Epithelial cell of proximal tubule (primary cell): ENCODE data around the gene SPATA6L. TPM values are rescaled to one million over a fixed set of nuclear protein-coding genes. Genes with fewer than 3 reads are reported as not detected.

Source experiments
- DNase-seq: peaks from one replicate; pipeline ENCODE4 v3.0.0-alpha.2; 2011; ENCODE audit warnings: low read depth
- H3K4me3 ChIP-seq: 2 replicates; pipeline ENCODE4 v1.5.1; 2011; ENCODE audit warnings: low read depth, mild to moderate bottlenecking, low read length
- total RNA-seq: library from RNA; depleted of rRNA; stranded (reverse); fragments of >200 nt; gene quantifications from 2 replicates; pipeline ENCODE4 v1.2.3, GENCODE V29; 2015
- TF ChIP-seq, protein P1 (sequence below): conservative IDR thresholded peaks from 2 replicates; pipeline ENCODE4 v1.5.1; 2012; ENCODE audit warnings: low read depth, mild to moderate bottlenecking, low read length

Gene SPATA6L
- total RNA-seq, 1 donor from 2014 or later: 0.92 TPM

DNA sequence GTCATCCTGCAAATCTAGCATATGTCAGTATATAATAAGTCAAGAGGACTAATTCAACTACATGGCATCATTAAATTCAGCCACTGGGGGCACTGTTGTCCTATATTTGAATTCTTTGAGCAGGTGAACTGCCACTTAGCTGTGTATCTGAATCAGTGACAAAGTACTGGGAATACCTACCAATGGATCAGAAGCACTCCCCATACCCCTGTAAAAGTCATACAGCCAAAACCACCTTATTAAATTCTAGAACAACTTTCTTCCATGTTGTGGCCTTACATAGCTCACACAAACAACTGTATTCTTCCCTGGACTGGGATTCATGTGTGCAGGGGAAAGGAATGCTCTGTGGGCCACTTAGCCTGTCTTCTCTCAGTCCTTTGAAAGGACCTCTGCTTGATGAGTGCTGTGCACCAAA, 61.6 kb downstream of the SPATA6L start:
- no peak overlapping the region for H3K4me3 ChIP-seq
- TF ChIP-seq, protein P1, sequence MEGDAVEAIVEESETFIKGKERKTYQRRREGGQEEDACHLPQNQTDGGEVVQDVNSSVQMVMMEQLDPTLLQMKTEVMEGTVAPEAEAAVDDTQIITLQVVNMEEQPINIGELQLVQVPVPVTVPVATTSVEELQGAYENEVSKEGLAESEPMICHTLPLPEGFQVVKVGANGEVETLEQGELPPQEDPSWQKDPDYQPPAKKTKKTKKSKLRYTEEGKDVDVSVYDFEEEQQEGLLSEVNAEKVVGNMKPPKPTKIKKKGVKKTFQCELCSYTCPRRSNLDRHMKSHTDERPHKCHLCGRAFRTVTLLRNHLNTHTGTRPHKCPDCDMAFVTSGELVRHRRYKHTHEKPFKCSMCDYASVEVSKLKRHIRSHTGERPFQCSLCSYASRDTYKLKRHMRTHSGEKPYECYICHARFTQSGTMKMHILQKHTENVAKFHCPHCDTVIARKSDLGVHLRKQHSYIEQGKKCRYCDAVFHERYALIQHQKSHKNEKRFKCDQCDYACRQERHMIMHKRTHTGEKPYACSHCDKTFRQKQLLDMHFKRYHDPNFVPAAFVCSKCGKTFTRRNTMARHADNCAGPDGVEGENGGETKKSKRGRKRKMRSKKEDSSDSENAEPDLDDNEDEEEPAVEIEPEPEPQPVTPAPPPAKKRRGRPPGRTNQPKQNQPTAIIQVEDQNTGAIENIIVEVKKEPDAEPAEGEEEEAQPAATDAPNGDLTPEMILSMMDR: peak; percentile 66
- DNase-seq: peak; percentile 22

DNA sequence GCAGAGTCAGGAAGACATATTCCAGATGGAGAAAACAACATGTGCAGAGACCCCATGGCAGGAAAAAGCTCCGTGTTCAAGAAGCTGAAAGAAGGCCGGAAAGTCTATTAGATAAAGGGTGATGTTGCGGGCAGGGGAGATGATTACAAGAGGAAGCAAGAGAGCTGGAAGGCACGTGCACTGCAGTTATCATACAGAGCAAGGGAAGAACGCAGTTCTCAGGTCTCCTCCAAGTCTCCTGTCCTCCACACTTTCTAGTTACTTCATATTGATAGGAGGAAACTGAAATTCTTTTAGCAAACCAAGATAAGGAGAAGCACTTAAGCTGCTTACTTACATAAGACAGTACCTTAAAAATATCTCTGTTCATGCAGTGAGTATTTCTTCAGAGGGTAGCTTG, 62.5 kb downstream of the SPATA6L start:
- TF ChIP-seq, protein P1: no peak
- DNase-seq: no peak
- H3K4me3 ChIP-seq: no peak overlapping the region

DNA sequence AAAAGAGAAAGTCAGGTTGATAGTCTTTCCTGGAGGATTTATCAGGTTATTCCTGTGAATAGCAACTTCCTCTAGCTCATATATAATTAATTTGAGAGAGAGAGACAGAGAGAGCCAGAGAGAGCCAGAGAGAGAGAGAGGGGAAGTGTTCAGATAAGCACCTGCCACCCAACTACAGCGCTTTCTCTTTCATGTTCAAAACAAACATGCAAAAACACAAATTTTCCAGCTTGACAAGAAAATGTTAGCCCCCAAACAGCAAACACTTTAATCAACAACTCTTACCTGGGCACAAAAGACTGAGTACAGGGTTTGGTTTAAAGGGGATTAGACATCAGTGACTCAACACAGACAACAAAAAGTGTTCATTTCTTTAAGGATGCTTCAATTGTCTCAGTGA, 65.9 kb downstream of the SPATA6L start:
- DNase-seq: no peak
- H3K4me3 ChIP-seq: no peak overlapping the region
- TF ChIP-seq, protein P1: no peak

DNA sequence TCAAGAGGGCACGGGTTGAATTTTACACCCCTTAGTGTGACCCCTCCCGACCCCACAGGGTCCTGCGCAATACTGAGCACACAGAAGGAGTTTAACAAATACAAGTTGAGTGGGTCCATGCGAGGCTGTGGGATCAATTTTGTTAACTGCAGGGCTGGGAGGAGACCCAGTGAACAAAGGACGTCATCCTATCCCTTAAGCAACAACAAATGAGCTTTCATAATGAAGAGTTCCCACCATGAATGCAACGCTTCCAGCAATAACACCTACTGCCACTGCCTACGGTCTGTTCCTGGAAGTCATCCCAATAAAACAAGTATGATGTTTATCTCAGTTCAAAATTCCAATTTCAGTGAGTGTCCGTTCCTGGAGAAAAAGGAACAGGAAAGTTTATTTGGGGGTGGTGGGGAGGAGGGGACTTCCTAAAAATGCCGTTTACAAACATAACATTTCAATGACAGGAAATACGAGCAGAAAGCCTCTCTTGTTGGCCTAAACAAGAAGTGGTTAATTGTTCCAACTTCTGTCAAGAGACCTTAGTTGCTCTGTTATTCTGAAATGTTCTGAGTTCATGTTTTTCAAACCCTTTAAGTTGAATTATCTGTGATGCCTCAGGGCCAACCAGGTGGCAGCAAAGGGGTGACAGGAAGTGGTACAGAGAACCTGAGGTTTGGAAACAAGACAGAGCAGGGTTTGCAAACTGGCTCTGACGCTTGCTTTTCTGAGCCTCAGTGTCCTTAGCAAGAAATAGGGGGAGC, 69.9 kb downstream of the SPATA6L start:
- no peak for DNase-seq

DNA sequence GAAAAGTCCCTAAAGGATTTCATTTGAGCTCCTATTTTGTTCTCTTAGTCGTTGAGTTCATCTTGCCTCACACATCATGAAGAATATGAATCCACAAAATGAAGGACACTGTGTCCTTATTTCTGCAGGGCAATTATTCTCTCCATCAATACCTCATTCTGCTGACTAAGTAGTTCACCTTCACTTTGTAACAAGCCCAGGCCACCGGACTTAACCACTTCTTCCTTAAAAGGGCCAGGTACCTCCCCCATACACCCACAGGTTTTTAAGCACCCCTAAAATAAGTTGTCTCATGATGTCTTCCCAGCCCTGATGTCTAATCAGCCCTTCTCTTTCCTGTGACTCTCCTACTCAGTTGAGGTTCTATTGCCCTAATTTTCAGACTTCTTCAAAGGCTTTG, 71.3 kb downstream of the SPATA6L start:
- H3K4me3 ChIP-seq: no peak overlapping the region
- TF ChIP-seq, protein P1: no peak
- no peak for DNase-seq

More for the DNA sequence above, 69.9 kb downstream of the SPATA6L start:
- TF ChIP-seq, protein P1: no peak
- H3K4me3 ChIP-seq: no peak overlapping the region

DNA sequence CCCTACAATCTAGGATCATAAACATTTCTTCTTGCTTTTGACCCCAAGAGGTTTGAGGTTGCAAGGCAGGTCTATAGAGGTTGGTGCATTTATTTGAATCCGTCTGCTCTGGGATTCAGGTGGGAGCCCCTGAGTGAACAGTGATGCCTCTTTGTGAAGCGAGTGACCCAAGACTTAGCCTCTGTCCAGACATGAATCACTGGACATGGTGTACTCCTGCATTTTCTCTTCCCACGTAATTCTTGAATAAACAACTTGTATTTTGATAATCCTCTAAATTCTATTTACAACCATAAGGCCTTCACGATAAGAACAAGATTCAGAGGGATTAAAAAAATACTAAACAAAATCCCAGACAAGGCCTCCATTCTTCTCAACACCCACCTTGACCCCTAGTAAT, 71.7 kb downstream of the SPATA6L start:
- TF ChIP-seq, protein P1: no peak
- DNase-seq: no peak
- no peak overlapping the region for H3K4me3 ChIP-seq

DNA sequence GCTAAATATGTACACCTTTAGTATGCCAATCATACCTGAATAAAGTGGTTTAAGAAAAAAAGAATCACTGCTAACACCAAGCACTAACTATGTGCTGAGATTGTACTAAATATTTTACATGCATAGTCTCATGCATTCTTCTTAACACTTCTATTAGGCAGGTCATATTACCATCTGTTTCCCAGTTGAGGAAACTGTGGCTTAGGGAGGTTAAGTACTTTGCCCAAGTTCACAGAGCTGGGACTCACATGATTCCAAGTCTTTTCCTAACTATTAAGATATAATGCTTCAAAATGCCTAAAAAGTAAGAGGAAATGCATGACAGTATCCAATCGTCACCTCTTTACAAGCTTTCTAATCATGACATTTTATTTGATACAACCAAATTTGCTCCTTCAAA, 73.4 kb downstream of the SPATA6L start:
- no peak overlapping the region for H3K4me3 ChIP-seq
- TF ChIP-seq, protein P1: no peak
- DNase-seq: no peak
